Skeletal muscle tissue (tissue), 4 donors: Measurements from ENCODE around the gene TTBK2. TPM values are rescaled to one million over a fixed set of nuclear protein-coding genes. Genes with fewer than 3 reads are reported as not detected.
"Not testable (repeated sequence)": the region's sequence is repeated elsewhere in the genome, so short reads cannot be mapped to it uniquely, and the experiment has no call there.

Experiments used
- H3K27ac ChIP-seq: one replicate; pipeline ENCODE4 v1.7.0; 2013; ENCODE audit warnings: mild to moderate bottlenecking, low read depth, low read length, inconsistent platforms
- H3K27me3 ChIP-seq, 3 donors: one replicate each; pipeline ENCODE4 v1.7.0; 2013; ENCODE audit warnings: low read length in 3 of 3; ENCODE audit not compliant: control insufficient read depth in 3 of 3, insufficient read depth in 3 of 3
- H3K36me3 ChIP-seq, 3 donors: one replicate each; pipeline ENCODE4 v1.7.0; 2013; ENCODE audit warnings: low read length in 3 of 3; ENCODE audit not compliant: control insufficient read depth in 3 of 3, insufficient read depth in 3 of 3
- H3K4me1 ChIP-seq, 3 donors: one replicate each; pipeline ENCODE4 v1.7.0; 2013; ENCODE audit warnings: low read length in 3 of 3, mild to moderate bottlenecking in 3 of 3; ENCODE audit not compliant: control insufficient read depth in 3 of 3, insufficient read depth in 3 of 3
- H3K4me3 ChIP-seq, 3 donors: one replicate each; pipeline ENCODE4 v1.7.0; 2013; ENCODE audit warnings: low read length in 3 of 3
- H3K9ac ChIP-seq, 3 donors: one replicate each; pipeline ENCODE4 v1.7.0; 2013; ENCODE audit warnings: low read length in 3 of 3, mild to moderate bottlenecking in 3 of 3, moderate library complexity in 2 of 3, low read depth in 1 of 3
- H3K9me3 ChIP-seq, 3 donors: one replicate each; pipeline ENCODE4 v1.7.0; 2013; ENCODE audit warnings: low read length in 3 of 3; ENCODE audit not compliant: control insufficient read depth in 3 of 3
- total RNA-seq: library from RNA; depleted of rRNA; stranded (reverse); fragments of >200 nt; gene quantifications from one replicate; pipeline ENCODE4 v1.2.3, GENCODE V29; 2014
- donor health status: Osteomylitis.

The TTBK2 gene
- total RNA-seq, 1 donor from 2014 or later, result 8.4 TPM

DNA sequence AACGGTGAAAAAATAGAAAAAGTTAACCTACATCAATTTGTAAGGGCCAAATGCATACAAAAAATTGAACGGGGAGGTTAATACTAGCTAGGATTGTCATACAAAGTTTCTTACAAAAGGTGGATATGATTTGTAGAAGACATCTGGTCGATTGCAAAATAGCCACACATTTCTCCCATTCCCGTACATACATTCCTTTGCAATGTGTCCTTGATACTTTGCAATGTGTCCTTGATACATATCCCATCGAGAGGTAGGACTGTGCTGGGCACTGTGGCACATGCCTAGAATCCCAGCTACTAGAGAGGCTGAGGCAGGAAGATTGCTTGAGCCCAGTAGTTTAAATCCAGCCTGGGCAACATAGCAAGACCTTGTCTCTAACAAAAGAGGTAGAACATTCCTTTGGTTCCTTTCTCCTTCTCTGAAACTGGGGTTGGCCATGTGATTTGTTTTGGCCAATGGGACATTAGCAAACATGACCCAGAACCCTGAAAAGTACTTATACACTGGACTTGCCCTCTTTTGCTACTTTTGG, 9.5 kb downstream of the TTBK2 start:
- H3K27ac ChIP-seq, result peak overlapping the region; percentile 27
- H3K4me1 ChIP-seq, result peaks cover 0 to 10% (median 0%) of the 10 kb centered on the region in 3 donors
- H3K9me3 ChIP-seq, result no peaks in the 10 kb centered on the region
- no peaks in the 10 kb centered on the region for H3K27me3 ChIP-seq
- H3K9ac ChIP-seq, result no peak overlapping the region
- no peak overlapping the region for H3K4me3 ChIP-seq
- no peaks in the 10 kb centered on the region for H3K36me3 ChIP-seq

DNA sequence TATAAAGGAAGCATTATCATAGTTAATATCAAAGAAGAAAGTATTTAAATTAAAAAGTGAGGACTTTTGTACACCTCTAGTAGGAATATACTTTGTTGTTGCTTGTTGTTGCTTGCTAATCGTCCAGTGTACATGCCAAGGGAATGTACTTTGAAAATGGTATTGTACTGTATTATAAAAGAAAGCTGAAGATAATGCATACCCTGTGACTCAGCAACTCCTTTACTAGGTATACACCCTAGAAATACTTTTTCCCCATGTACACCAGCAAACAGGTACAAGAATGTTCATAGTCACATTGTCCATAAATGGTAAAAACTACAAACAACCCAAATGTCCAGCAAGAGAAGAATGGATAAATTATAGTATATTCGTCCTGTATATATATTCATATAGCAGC, 12.0 kb downstream of the TTBK2 start:
- no peak overlapping the region for H3K27ac ChIP-seq
- peaks cover 3 to 5% (median 4%) of the 10 kb centered on the region in 3 donors for H3K4me1 ChIP-seq
- no peaks in the 10 kb centered on the region for H3K27me3 ChIP-seq
- H3K9me3 ChIP-seq, result no peaks in the 10 kb centered on the region
- no peaks in the 10 kb centered on the region for H3K36me3 ChIP-seq
- no peak overlapping the region for H3K9ac ChIP-seq
- no peak overlapping the region for H3K4me3 ChIP-seq

DNA sequence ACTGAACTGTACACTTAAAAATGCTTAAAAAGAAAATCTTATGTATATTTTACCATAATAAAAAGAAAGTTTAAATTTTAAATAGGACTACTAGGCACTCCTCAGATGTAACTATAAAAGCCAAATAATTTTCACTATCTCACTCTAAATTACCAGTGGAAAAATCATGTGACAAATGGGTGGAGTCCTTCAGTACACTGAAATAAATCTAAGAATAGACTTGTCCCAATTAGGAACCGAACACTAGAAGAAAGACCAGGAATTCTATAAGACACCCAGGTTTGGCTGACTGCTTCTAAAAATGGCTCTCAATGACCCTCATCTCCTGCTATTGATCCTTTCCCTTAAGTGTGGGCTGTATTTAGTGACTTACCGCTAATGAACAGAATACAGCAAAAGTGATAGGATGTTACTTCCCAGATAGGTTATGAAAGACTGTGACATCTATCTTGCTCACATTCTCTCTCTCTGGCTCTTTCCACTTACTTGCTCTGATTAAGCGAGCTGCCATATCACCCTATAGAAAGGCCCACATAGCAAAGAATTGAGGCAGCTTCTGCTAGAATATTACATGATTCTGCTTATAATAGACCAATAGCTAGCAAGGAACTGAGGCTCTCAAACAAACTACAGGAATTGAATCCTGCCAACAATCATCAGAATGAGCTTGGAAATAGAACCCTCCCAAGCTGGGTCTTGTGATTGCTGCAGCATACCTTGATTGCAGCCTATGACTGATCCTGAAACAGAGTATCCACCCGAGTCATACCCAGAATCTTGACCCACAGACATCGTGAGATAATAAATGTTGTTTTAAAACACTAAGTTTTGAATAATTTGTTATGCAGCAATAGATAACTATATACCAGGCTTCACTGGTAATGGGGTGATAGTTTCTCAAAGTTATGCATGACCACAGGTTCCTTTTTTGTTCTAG, 16.9 kb downstream of the TTBK2 start:
- no peak overlapping the region for H3K9ac ChIP-seq
- peaks cover 3 to 7% (median 5%) of the 10 kb centered on the region in 3 donors for H3K4me1 ChIP-seq
- peak overlapping the region in 1 of 3 donors; percentile 4 for H3K4me3 ChIP-seq
- H3K36me3 ChIP-seq, result no peaks in the 10 kb centered on the region
- no peaks in the 10 kb centered on the region for H3K27me3 ChIP-seq
- H3K27ac ChIP-seq, result peak overlapping the region; percentile 21
- no peaks in the 10 kb centered on the region for H3K9me3 ChIP-seq

DNA sequence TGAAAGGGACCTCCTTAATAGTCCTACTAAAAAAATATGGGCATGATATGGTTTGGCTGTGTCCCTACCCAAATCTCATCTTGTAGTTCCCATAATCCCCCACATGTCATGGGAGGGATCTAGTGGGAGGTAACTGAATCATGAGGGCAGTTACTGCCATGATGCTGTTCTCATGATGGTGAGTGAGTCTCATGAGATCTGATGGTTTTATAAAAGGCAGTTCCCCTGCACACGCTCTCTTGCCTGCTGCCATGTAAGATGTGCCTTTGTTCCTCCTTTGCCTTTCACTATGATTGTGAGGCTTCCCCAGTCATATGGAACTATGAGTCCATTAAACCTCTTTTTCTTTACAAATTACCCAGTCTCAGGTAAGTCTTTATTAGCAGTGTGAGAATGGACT, 26.7 kb downstream of the TTBK2 start:
- not testable (repeated sequence) for H3K36me3 ChIP-seq, H3K4me1 ChIP-seq, H3K27me3 ChIP-seq, H3K4me3 ChIP-seq, H3K9ac ChIP-seq, H3K9me3 ChIP-seq, H3K27ac ChIP-seq

DNA sequence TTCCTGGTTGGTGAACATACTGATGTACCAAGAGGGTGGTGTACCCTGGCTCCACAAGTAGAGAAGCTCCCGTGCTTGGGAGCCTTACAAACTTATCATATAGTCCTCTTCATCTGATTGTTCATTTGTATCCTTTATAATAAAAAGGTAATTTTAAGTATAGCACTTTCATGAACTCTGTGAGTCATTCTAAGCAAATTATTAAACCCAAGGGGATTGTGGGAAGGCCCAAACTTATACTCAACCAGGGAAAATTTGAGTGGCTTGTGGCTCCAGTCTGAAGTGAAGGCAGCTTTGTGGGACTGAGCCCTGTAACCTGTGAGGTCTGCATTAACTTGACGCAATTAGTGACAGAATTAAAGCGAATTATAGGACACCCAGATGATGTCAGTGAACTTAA, 29.0 kb downstream of the TTBK2 start:
- Histone ChIP-seq H3K4me3 (no peak overlapping the region), H3K4me1 (no peaks in the 10 kb centered on the region), H3K36me3 (no peaks in the 10 kb centered on the region), H3K27me3 (no peaks in the 10 kb centered on the region), H3K9ac (no peak overlapping the region), H3K9me3 (no peaks in the 10 kb centered on the region), H3K27ac (no peak overlapping the region)

DNA sequence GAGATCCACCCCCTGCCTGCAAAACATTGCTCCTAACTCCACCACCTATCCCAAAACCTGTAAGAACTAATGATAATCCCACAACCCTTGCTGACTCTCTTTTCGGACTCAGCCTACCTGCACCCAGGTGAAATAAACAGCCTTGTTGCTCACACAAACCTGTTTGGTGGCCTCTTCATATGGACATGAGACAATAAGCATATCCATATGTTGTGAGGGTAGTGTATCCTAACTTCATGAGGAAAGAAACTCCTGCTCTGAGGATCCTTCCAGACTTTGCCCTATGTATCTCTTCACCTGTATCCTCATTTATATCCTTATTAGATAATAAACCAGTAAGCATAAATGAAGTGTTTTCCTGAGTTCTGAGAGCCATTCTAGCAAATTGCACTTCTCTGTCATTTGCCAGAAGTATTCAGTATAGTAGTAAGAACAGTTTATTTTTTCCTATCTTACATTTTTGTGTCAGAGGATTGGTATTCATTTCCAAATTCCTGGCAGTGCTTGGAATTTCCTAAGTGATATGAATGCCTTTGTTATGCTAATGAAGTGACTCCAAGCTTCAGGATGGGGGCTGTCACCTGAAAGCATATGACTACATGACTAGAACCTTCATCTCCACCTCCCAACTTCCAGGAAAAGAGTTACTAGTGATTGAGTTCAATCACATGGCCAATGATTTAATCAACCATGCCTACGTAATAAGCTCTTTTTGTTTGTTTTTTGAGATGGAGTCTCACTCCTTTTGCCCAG, 30.2 kb downstream of the TTBK2 start:
- no peak overlapping the region for H3K4me3 ChIP-seq
- no peaks in the 10 kb centered on the region for H3K36me3 ChIP-seq
- H3K27ac ChIP-seq, result no peak overlapping the region
- H3K9me3 ChIP-seq, result no peaks in the 10 kb centered on the region
- H3K9ac ChIP-seq, result no peak overlapping the region
- no peaks in the 10 kb centered on the region for H3K4me1 ChIP-seq
- H3K27me3 ChIP-seq, result no peaks in the 10 kb centered on the region

DNA sequence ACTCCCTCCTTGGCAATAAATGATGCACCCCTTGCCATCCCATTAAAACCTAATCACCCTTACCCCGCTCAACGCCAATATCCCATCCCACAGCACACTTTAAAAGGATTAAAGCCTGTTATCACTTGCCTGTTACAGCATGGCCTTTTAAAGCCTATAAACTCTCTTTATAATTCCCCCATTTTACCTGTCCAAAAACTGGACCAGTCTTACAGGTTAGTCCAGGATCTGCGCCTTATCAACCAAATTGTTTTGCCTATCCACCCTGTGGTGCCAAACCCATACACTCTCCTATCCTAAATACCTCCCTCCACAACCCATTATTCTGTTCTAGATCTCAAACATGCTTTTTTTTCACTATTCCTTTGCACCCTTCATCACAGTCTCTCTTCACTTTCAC, 33.2 kb downstream of the TTBK2 start:
- not testable (repeated sequence) for H3K27me3 ChIP-seq, H3K27ac ChIP-seq, H3K4me1 ChIP-seq, H3K36me3 ChIP-seq, H3K4me3 ChIP-seq, H3K9ac ChIP-seq, H3K9me3 ChIP-seq

DNA sequence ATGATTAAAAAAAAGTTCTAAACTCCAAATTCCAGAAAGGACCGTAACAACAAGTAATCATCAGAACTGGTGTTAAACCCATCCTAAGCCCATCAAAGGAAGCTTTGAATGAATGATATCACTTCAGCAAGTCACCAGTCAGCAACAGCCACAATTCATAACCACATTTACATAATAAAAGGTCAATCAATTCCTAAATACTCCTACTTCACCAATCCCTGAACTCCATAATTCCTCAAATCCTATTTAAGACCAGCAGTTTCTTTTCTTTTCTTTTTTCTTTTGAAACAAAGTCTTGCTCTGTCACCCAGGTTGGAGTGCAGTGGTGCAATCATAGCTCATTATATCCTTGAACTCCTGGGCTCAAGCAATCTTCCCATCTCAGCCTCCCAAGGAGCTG, 40.5 kb downstream of the TTBK2 start:
- Histone ChIP-seq H3K27me3 (no peaks in the 10 kb centered on the region), H3K36me3 (no peaks in the 10 kb centered on the region), H3K4me3 (no peak overlapping the region), H3K27ac (no peak overlapping the region), H3K4me1 (no peaks in the 10 kb centered on the region), H3K9me3 (no peaks in the 10 kb centered on the region), H3K9ac (no peak overlapping the region)

DNA sequence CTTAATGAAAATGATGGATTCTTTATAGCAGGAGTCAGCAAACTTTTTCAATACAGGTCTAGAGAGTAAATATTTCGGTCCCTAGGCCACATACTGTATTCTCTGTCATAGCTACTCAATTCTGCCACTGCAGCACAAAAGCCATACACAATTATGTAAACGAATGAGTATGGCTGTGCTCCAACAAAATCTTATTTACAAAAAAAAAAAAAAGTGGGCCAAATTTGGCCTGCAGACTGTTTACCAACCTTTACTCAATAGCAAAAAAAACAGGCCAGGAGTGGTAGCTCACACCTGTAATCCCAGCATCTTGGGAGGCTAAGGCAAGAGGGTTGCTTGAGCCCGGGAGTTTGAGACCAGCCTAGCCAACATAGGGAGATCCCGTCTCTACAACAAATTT, 41.1 kb downstream of the TTBK2 start:
- H3K9ac ChIP-seq, result no peak overlapping the region
- H3K4me3 ChIP-seq, result no peak overlapping the region
- no peaks in the 10 kb centered on the region for H3K4me1 ChIP-seq

DNA sequence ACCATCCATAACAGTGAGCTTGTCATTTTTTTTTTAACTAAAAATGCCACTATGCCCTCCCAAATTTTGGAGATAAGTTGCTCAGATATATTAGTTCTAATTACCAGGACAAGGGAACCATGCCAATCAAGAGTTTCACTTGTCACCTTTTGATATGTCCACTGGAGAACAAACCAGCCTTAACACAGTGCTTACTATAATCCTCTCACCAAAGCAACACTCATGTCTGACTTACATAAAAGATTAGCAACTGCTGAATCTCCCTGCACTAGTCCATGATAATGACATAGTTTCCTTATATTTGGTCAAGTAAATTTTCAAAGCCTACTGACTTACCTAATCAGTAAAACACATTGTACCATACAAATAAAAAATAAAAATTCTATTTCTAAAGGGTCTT, 44.4 kb downstream of the TTBK2 start:
- H3K9ac ChIP-seq, result no peak overlapping the region
- no peak overlapping the region for H3K27ac ChIP-seq
- no peaks in the 10 kb centered on the region for H3K9me3 ChIP-seq
- no peaks in the 10 kb centered on the region for H3K4me1 ChIP-seq
- H3K27me3 ChIP-seq, result no peaks in the 10 kb centered on the region
- peaks cover 0 to 3% (median 2%) of the 10 kb centered on the region in 3 donors for H3K36me3 ChIP-seq
- H3K4me3 ChIP-seq, result no peak overlapping the region

More for the DNA sequence above, 41.1 kb downstream of the TTBK2 start:
- H3K27ac ChIP-seq, result no peak overlapping the region
- H3K27me3 ChIP-seq, result no peaks in the 10 kb centered on the region
- no peaks in the 10 kb centered on the region for H3K36me3 ChIP-seq
- no peaks in the 10 kb centered on the region for H3K9me3 ChIP-seq
